GM23338 (cell line): ENCODE measurements around the gene SFXN5. TPM values are rescaled to one million over a fixed set of nuclear protein-coding genes. Genes with fewer than 3 reads are reported as not detected.

Experiments
- ATAC-seq: fragments of 200-7000 bp; cut with Tn5 transposase; 3 replicates; pipeline ENCODE4 v1.9.1; 2020
- DNase-seq: peaks from one replicate; pipeline ENCODE4 v3.0.0-alpha.2; 2015; ENCODE audit warnings: low spot score
- H2AFZ ChIP-seq: fragments of 200-600 bp; sonication (generic); 2 replicates; pipeline ENCODE4 v1.8.0; 2016; ENCODE audit warnings: antibody characterized with exemption, mild to moderate bottlenecking, moderate library complexity
- H3F3A ChIP-seq: fragments of 200-600 bp; sonication (generic); replicated peaks from 2 replicates; pipeline ENCODE4 v1.8.0; 2017; ENCODE audit warnings: antibody characterized with exemption, mixed run types, low read depth
- H3K27ac ChIP-seq: fragments of 200-600 bp; sonication (generic); 2 replicates; pipeline ENCODE4 v1.6.1; 2016; ENCODE audit warnings: low read depth
- H3K27me3 ChIP-seq: fragments of 200-600 bp; sonication (generic); 2 replicates; pipeline ENCODE4 v1.8.0; 2016; ENCODE audit warnings: mild to moderate bottlenecking, mixed run types, moderate library complexity; ENCODE audit not compliant: insufficient read depth
- H3K36me3 ChIP-seq: fragments of 200-600 bp; sonication (generic); 2 replicates; pipeline ENCODE4 v1.8.0; 2016; ENCODE audit warnings: mild to moderate bottlenecking; ENCODE audit not compliant: insufficient read depth
- H3K4me1 ChIP-seq: fragments of 200-600 bp; sonication (generic); 2 replicates; pipeline ENCODE4 v1.8.0; 2016; ENCODE audit warnings: mild to moderate bottlenecking, moderate library complexity; ENCODE audit not compliant: insufficient read depth
- H3K4me2 ChIP-seq: fragments of 200-600 bp; sonication (generic); 2 replicates; pipeline ENCODE4 v1.7.1; 2017; ENCODE audit warnings: mixed run types
- H3K4me3 ChIP-seq: fragments of 200-600 bp; sonication (generic); 2 replicates; pipeline ENCODE4 v1.6.1; 2016; ENCODE audit warnings: mixed run types
- H3K79me2 ChIP-seq: fragments of 200-600 bp; sonication (generic); replicated peaks from 2 replicates; pipeline ENCODE4 v1.8.0; 2017; ENCODE audit warnings: mild to moderate bottlenecking; ENCODE audit not compliant: insufficient read depth
- H3K9me2 ChIP-seq: fragments of 200-600 bp; sonication (generic); 2 replicates; pipeline ENCODE4 v1.8.0; 2017; ENCODE audit not compliant: insufficient read depth
- H4K20me1 ChIP-seq: fragments of 200-600 bp; sonication (generic); replicated peaks from 2 replicates; pipeline ENCODE4 v1.8.0; 2017; ENCODE audit warnings: mild to moderate bottlenecking; ENCODE audit not compliant: insufficient read depth
- H3K27ac Mint-ChIP-seq: 2 replicates; pipeline ENCODE4 v1.8.0; 2020; ENCODE audit warnings: inconsistent platforms, mild to moderate bottlenecking, moderate library complexity, mixed read lengths
- H3K27me3 Mint-ChIP-seq: 3 replicates; pipeline ENCODE4 v1.8.0; 2022; ENCODE audit warnings: low read depth, mild to moderate bottlenecking, moderate library complexity, mixed read lengths, inconsistent platforms; ENCODE audit not compliant: insufficient read depth, poor library complexity
- H3K36me3 Mint-ChIP-seq: 3 replicates; pipeline ENCODE4 v1.8.0; 2021; ENCODE audit warnings: low read depth, mild to moderate bottlenecking, inconsistent platforms, moderate library complexity, mixed read lengths
- H3K4me1 Mint-ChIP-seq: 3 replicates; pipeline ENCODE4 v1.8.0; 2020; ENCODE audit warnings: mild to moderate bottlenecking, inconsistent platforms, mixed read lengths
- H3K4me3 Mint-ChIP-seq: 3 replicates; pipeline ENCODE4 v1.8.0; 2021; ENCODE audit warnings: moderate library complexity, mild to moderate bottlenecking, inconsistent platforms, mixed read lengths
- H3K9me3 Mint-ChIP-seq: 3 replicates; pipeline ENCODE4 v1.8.0; 2020; ENCODE audit warnings: moderate library complexity, mild to moderate bottlenecking, inconsistent platforms, mixed read lengths
- CREB1 ChIP-seq: fragments of 250-450 bp; sonication (Bioruptor Pico); IDR thresholded peaks from 2 replicates; pipeline ENCODE4 v1.5.0; 2020; ENCODE audit warnings: low read depth, mild to moderate bottlenecking, moderate library complexity
- CTCF ChIP-seq, 2 experiments: fragments of 200-600 bp in 1 of 2; sonication (generic) in 1 of 2; conservative IDR thresholded peaks; 2 replicates each; pipeline versions ENCODE4 v1.5.1 to v1.6.1; 2016 to 2017; ENCODE audit warnings: antibody characterized with exemption in 2 of 2, low read depth in 2 of 2, mild to moderate bottlenecking in 2 of 2, moderate library complexity in 1 of 2
- ETS1 ChIP-seq: IDR thresholded peaks from 2 replicates; pipeline ENCODE4 v1.6.1; 2016; ENCODE audit warnings: antibody characterized with exemption
- EZH2 ChIP-seq: fragments of 200-600 bp; sonication (generic); IDR thresholded peaks from one replicate; pipeline ENCODE4 v1.8.0; 2017; ENCODE audit warnings: antibody characterized with exemption, mild to moderate bottlenecking, low read depth; ENCODE audit not compliant: unreplicated experiment
- EZH2phosphoT487 ChIP-seq: fragments of 200-600 bp; sonication (generic); IDR thresholded peaks from one replicate; pipeline ENCODE4 v1.8.1; 2018; ENCODE audit warnings: antibody characterized with exemption; ENCODE audit not compliant: unreplicated experiment
- JUNB ChIP-seq: IDR thresholded peaks from one replicate; pipeline ENCODE4 v1.6.1; 2016; ENCODE audit warnings: antibody characterized with exemption; ENCODE audit not compliant: unreplicated experiment
- NANOG ChIP-seq: IDR thresholded peaks from 2 replicates; pipeline ENCODE4 v1.6.1; 2016; ENCODE audit warnings: antibody characterized with exemption, borderline replicate concordance
- POLR2AphosphoS5 ChIP-seq: IDR thresholded peaks from 2 replicates; pipeline ENCODE4 v1.6.1; 2016; ENCODE audit warnings: antibody characterized with exemption, low read depth
- REST ChIP-seq: IDR thresholded peaks from one replicate; pipeline ENCODE4 v1.6.1; 2018; ENCODE audit warnings: antibody characterized with exemption; ENCODE audit not compliant: unreplicated experiment
- STAT1 ChIP-seq: IDR thresholded peaks from one replicate; pipeline ENCODE4 v1.6.1; 2016; ENCODE audit warnings: antibody characterized with exemption; ENCODE audit not compliant: unreplicated experiment
- ZNF114 ChIP-seq: fragments of 250-450 bp; sonication (Bioruptor Pico); IDR thresholded peaks from 2 replicates; pipeline ENCODE4 v1.5.0; 2020; ENCODE audit warnings: mild to moderate bottlenecking, moderate library complexity
- ZNF331 ChIP-seq: fragments of 250-450 bp; sonication (Bioruptor Pico); IDR thresholded peaks from 2 replicates; pipeline ENCODE4 v1.5.0; 2020; ENCODE audit warnings: low read depth, mild to moderate bottlenecking, moderate library complexity
- ZNF462 ChIP-seq: fragments of 250-450 bp; sonication (Bioruptor Pico); IDR thresholded peaks from 2 replicates; pipeline ENCODE4 v1.5.0; 2020; ENCODE audit warnings: mild to moderate bottlenecking, moderate library complexity
- polyA plus RNA-seq: library from polyadenylated mRNA; unstranded; fragments of >200 nt; fragmentation: Nextera tagmentation; extraction: Ambion mirVana; gene quantifications from 2 replicates; pipeline ENCODE4 v1.2.1, GENCODE V29; 2016
- total RNA-seq: library from RNA; depleted of rRNA; stranded (reverse); fragments of >200 nt; shearing (Covaris generic); gene quantifications from 2 replicates; pipeline ENCODE4 v1.2.3, GENCODE V29; 2014

Gene SFXN5
- total and polyA plus RNA-seq, 2 experiments from 2014 or later, result 23.6 to 25.8 TPM

- Mint-ChIP-seq H3K36me3 (no peaks in the 10 kb centered on the region), H3K9me3 (no peaks in the 10 kb centered on the region), H3K27me3 (peaks cover 15% of the 10 kb centered on the region), H3K4me3 (no peak overlapping the region), H3K4me1 (peaks cover 22% of the 10 kb centered on the region), H3K27ac (no peak overlapping the region)
- Histone ChIP-seq H2AFZ (no peak overlapping the region), H3K27me3 (peaks cover 53% of the 10 kb centered on the region), H3K79me2 (no peaks in the 10 kb centered on the region), H3K4me1 (peaks cover 23% of the 10 kb centered on the region), H3F3A (no peaks in the 10 kb centered on the region), H3K27ac (no peak overlapping the region), H3K4me3 (no peak overlapping the region), H3K9me2 (no peaks in the 10 kb centered on the region), H3K4me2 (no peak overlapping the region), H4K20me1 (no peaks in the 10 kb centered on the region), H3K36me3 (no peaks in the 10 kb centered on the region)
- ATAC-seq (no peak), DNase-seq (no peak)
- no peak for TF ChIP-seq REST
- no peak for TF ChIP-seq POLR2AphosphoS5
- no peak for TF ChIP-seq ZNF331 (CRISPR knock-in tag)
- TF ChIP-seq CTCF (conservative IDR thresholded peaks at IDR 0.05; ENCODE audit: low read depth in 2 of 2), result no peak
- TF ChIP-seq EZH2, result no peak
- TF ChIP-seq ZNF462 (CRISPR knock-in tag), result no peak
- no peak for TF ChIP-seq EZH2phosphoT487
- no peak for TF ChIP-seq NANOG
- TF ChIP-seq JUNB, result no peak
- TF ChIP-seq STAT1, result no peak
- TF ChIP-seq CREB1 (CRISPR knock-in tag), result no peak
- TF ChIP-seq ZNF114, result no peak
- TF ChIP-seq ETS1, result no peak
Observed at GRCh38 chr2:72898585-72898906, 173.0 kb downstream of the SFXN5 start.
